Breast epithelium (tissue), 4 donors: ENCODE data around the gene DNAI1. TPM values are rescaled to one million over a fixed set of nuclear protein-coding genes. Genes with fewer than 3 reads are reported as not detected.

ENCODE experiments used
- DNase-seq, 2 donors: peaks; one replicate each; pipeline ENCODE4 v3.0.0-alpha.2; 2019; ENCODE audit warnings: low spot score in 2 of 2
- H3K27ac ChIP-seq, 2 donors: fragments of 200-600 bp; sonication (generic) in 1 of 2; one replicate each; pipeline ENCODE4 v1.5.1; 2016 to 2019; ENCODE audit warnings: mild to moderate bottlenecking in 1 of 2
- H3K27me3 ChIP-seq, 2 donors: fragments of 200-600 bp; sonication (generic) in 1 of 2; one replicate each; pipeline versions ENCODE4 v1.5.1 to v1.6.0; 2017 to 2019; ENCODE audit warnings: control low read depth in 1 of 2, mild to moderate bottlenecking in 1 of 2
- H3K36me3 ChIP-seq: fragments of 200-600 bp; one replicate; pipeline ENCODE4 v1.5.1; 2019
- H3K4me1 ChIP-seq, 2 donors: fragments of 200-600 bp; sonication (generic); one replicate each; pipeline ENCODE4 v1.5.1; 2016 to 2019; ENCODE audit warnings: control low read depth in 1 of 2
- H3K4me3 ChIP-seq, 3 donors: fragments of 200-600 bp; sonication (generic); 1 replicate in 2 of 3; 2 replicates in 1 of 3; pipeline ENCODE4 v1.5.1; 2016 to 2019; ENCODE audit warnings: mild to moderate bottlenecking in 3 of 3, moderate library complexity in 2 of 3
- H3K9me3 ChIP-seq, 2 donors: fragments of 200-600 bp; sonication (generic) in 1 of 2; one replicate each; pipeline ENCODE4 v1.5.1; 2016 to 2019; ENCODE audit warnings: control low read depth in 1 of 2
- CTCF ChIP-seq, 3 donors: fragments of 450-650 bp; IDR thresholded peaks; one replicate each; pipeline ENCODE4 v1.5.1; 2016 to 2017; ENCODE audit warnings: antibody characterized with exemption in 3 of 3, mild to moderate bottlenecking in 3 of 3, moderate library complexity in 3 of 3
- POLR2A ChIP-seq: fragments of 450-650 bp; IDR thresholded peaks from one replicate; pipeline ENCODE4 v1.6.1; 2016; ENCODE audit warnings: antibody characterized with exemption, mild to moderate bottlenecking, moderate library complexity
- POLR2AphosphoS5 ChIP-seq, 3 donors: sonication (generic); formaldehyde crosslinking; IDR thresholded peaks; one replicate each; pipeline ENCODE4 v1.6.1; 2017; ENCODE audit warnings: antibody characterized with exemption in 3 of 3
- intact Hi-C: fragments of 100-400 bp; cut with DNase I; formaldehyde crosslinking; loops from one replicate; pipeline ENCODE4 v1.15.1; 2023; ENCODE audit warnings: low total_unique reads
- total RNA-seq, 3 donors: library from RNA; depleted of rRNA; stranded (reverse); fragments of >200 nt; gene quantifications; one replicate each; pipeline ENCODE4 v1.1.0, GENCODE V29; 2016

Gene DNAI1
- total RNA-seq, 3 donors from 2014 or later: 1.6 to 3.2 TPM; not detected in 1

- no peak overlapping the region for H3K27ac ChIP-seq
- intact Hi-C loops: no loop called here
- no peak for TF ChIP-seq CTCF (IDR thresholded peaks at IDR 0.05)
- no peak for TF ChIP-seq POLR2AphosphoS5 (IDR thresholded peaks at IDR 0.05)
- TF ChIP-seq POLR2A: no peak
- no peaks in the 10 kb centered on the region for H3K27me3 ChIP-seq
- H3K9me3 ChIP-seq: no peaks in the 10 kb centered on the region
- no peak for DNase-seq
- H3K4me3 ChIP-seq: no peak overlapping the region
- H3K36me3 ChIP-seq: no peaks in the 10 kb centered on the region
- H3K4me1 ChIP-seq: no peaks in the 10 kb centered on the region
These were observed 53.8 kb downstream of the DNAI1 start for GRCh38 chr9:34512131-34513078.

GRCh38 chr9:34513567-34514214, 55.1 kb downstream of the DNAI1 start:
- TF ChIP-seq CTCF (IDR thresholded peaks at IDR 0.05): no peak

GRCh38 chr9:34514401-34514800, 55.8 kb downstream of the DNAI1 start:
- intact Hi-C loops: no loop called here
- no peaks in the 10 kb centered on the region for H3K4me1 ChIP-seq
- TF ChIP-seq POLR2AphosphoS5 (IDR thresholded peaks at IDR 0.05) (no peak), POLR2A (no peak), CTCF (IDR thresholded peaks at IDR 0.05) (no peak)
- no peaks in the 10 kb centered on the region for H3K9me3 ChIP-seq
- no peak overlapping the region for H3K27ac ChIP-seq
- DNase-seq: no peak
- no peaks in the 10 kb centered on the region for H3K36me3 ChIP-seq
- no peaks in the 10 kb centered on the region for H3K27me3 ChIP-seq
- no peak overlapping the region for H3K4me3 ChIP-seq

More at GRCh38 chr9:34513567-34514214, 55.1 kb downstream of the DNAI1 start:
- intact Hi-C loops: no loop called here
- Histone ChIP-seq H3K27ac (no peak overlapping the region), H3K4me1 (no peaks in the 10 kb centered on the region), H3K36me3 (no peaks in the 10 kb centered on the region), H3K27me3 (no peaks in the 10 kb centered on the region), H3K9me3 (no peaks in the 10 kb centered on the region), H3K4me3 (no peak overlapping the region)
- DNase-seq: no peak

- Histone ChIP-seq H3K36me3 (no peaks in the 10 kb centered on the region), H3K9me3 (no peaks in the 10 kb centered on the region), H3K27me3 (no peaks in the 10 kb centered on the region), H3K4me3 (no peak overlapping the region), H3K27ac (no peak overlapping the region), H3K4me1 (no peaks in the 10 kb centered on the region)
- DNase-seq: no peak
- TF ChIP-seq POLR2AphosphoS5 (IDR thresholded peaks at IDR 0.05): no peak
- intact Hi-C loops: no loop called here
These were observed 56.2 kb downstream of the DNAI1 start for GRCh38 chr9:34514816-34515215.

- H3K4me3 ChIP-seq: no peak overlapping the region
- DNase-seq: no peak
- H3K27me3 ChIP-seq: no peaks in the 10 kb centered on the region
- H3K36me3 ChIP-seq: no peaks in the 10 kb centered on the region
- intact Hi-C loops: no loop called here
- H3K27ac ChIP-seq: no peak overlapping the region
- no peaks in the 10 kb centered on the region for H3K9me3 ChIP-seq
- TF ChIP-seq CTCF (IDR thresholded peaks at IDR 0.05) (no peak), POLR2AphosphoS5 (IDR thresholded peaks at IDR 0.05) (no peak), POLR2A (no peak)
- no peaks in the 10 kb centered on the region for H3K4me1 ChIP-seq
These were observed 57.4 kb downstream of the DNAI1 start for GRCh38 chr9:34515959-34516358.
